ENCODE results near the gene EYS. TPM values are rescaled to one million over a fixed set of nuclear protein-coding genes. Genes with fewer than 3 reads are reported as not detected.
"Not testable (repeated sequence)": the region's sequence is repeated elsewhere in the genome, so short reads cannot be mapped to it uniquely, and the experiment has no call there.

The EYS gene
- total RNA-seq, 5 donors from 2014 or later (not counting 1 experiment from before 2014, with no cell fraction given) = not detected

DNA sequence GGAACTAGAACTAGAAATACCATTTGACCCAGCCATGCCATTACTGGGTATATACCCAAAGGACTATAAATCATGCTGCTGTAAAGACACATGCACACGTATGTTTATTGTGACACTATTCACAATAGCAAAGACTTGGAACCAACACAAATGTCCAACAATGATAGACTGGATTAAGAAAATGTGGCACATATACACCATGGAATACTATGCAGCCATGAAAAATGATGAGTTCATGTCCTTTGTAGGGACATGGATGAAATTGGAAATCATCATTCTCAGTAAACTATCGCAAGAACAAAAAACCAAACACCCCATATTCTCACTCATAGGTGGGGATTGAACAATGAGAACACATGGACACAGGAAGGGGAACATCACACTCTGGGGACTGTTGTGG is 1968.8 kb downstream of the EYS start:
- H3K4me1 ChIP-seq (ENCODE audit: control insufficient read depth in 1 of 2, extremely low read depth in 1 of 2, insufficient read depth in 2 of 2, low read length in 2 of 2); DNase-seq; CTCF ChIA-PET; H3K27me3 ChIP-seq (replicated peaks in 1 of 2; ENCODE audit: control insufficient read depth in 2 of 2, extremely low read depth in 1 of 2, insufficient read depth in 2 of 2, low read length in 1 of 2); H3K36me3 ChIP-seq (ENCODE audit: control insufficient read depth in 2 of 2, extremely low read depth in 1 of 2, insufficient read depth in 1 of 2, low read length in 1 of 2); ATAC-seq (replicated peaks in 1 of 4); H3K27ac Mint-ChIP-seq; H3K4me1 Mint-ChIP-seq; H3K9me3 ChIP-seq; H3K27me3 Mint-ChIP-seq; H3K4me3 ChIP-seq (ENCODE audit: control insufficient read depth in 1 of 2, extremely low read depth in 1 of 2, low read length in 1 of 2); H3K4me3 Mint-ChIP-seq; H3K27ac ChIP-seq (ENCODE audit: low read length); H3K9me3 Mint-ChIP-seq; H3K36me3 Mint-ChIP-seq: not testable (repeated sequence)
- POLR2A ChIA-PET = interaction anchor here in 1 of 2 donors (0.7 kb wide), 1 partner anchor 39 kb away, joined by 3 read pairs; no protein-coding TSS in a partner anchor
- WGBS (ENCODE audit: insufficient coverage) = no CpG with 5 or more reads among the region's 2 CpGs

DNA sequence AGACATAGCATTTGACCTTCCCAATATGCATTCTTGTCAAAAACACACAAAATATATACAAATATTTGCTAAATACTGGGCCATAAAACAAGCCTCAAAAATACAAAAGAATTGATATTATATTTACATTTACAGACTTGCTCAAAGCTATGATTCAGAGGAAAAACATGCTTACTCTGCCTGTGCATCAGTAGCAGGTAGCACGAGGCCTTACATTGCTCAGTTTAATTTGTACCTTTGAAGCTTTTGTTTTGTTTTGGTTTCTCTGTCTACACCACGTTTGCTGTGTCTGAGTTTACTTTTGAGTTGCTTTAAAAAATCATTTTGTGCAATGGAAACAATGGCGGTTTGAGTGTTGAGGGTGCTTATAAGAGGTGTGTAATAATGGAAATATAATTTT is 1972.1 kb downstream of the EYS start:
- no peaks in the 10 kb centered on the region for H3K27me3 Mint-ChIP-seq
- Histone ChIP-seq H3K4me1 (ENCODE audit: control insufficient read depth in 1 of 2, extremely low read depth in 1 of 2, insufficient read depth in 2 of 2, low read length in 2 of 2) (no peaks in the 10 kb centered on the region), H3K4me3 (ENCODE audit: control insufficient read depth in 1 of 2, extremely low read depth in 1 of 2, low read length in 1 of 2) (no peak overlapping the region), H3K9me3 (peaks cover 2% of the 10 kb centered on the region), H3K27me3 (replicated peaks in 1 of 2; ENCODE audit: control insufficient read depth in 2 of 2, extremely low read depth in 1 of 2, insufficient read depth in 2 of 2, low read length in 1 of 2) (no peaks in the 10 kb centered on the region), H3K36me3 (ENCODE audit: control insufficient read depth in 2 of 2, extremely low read depth in 1 of 2, insufficient read depth in 1 of 2, low read length in 1 of 2) (no peaks in the 10 kb centered on the region), H3K27ac (ENCODE audit: low read length) (no peak overlapping the region)
- WGBS (ENCODE audit: insufficient coverage) = 100% methylated on average over 1 of the region's 3 CpGs
- no peak overlapping the region for H3K4me3 Mint-ChIP-seq
- ATAC-seq (replicated peaks in 1 of 4) = no peak
- peaks cover 7% of the 10 kb centered on the region for H3K36me3 Mint-ChIP-seq
- CTCF ChIA-PET = no interaction called here
- no peak for DNase-seq
- no peak overlapping the region for H3K27ac Mint-ChIP-seq
- POLR2A ChIA-PET = no interaction called here
- H3K4me1 Mint-ChIP-seq = no peaks in the 10 kb centered on the region
- peaks cover 9 to 10% (median 9%) of the 10 kb centered on the region in 3 donors for H3K9me3 Mint-ChIP-seq

DNA sequence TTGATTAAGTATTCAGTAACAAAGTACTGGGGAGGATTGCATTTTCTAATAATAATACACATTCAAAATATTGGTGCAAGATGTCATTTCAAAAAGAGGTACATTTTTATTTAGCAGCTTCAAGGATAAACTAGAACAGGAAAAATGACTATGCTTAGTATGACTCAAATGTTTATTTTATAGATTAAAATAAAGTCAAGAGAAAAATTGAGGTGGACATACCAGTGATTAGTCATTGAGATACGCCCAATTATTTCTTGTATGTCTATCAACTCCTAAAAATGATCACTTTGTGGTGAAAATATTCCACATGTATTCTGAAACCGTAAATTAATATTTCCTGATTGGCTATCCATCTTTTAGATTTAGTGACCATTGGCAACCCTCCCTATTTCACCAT is 1974.7 kb downstream of the EYS start:
- no peak for ATAC-seq (replicated peaks in 1 of 4)
- WGBS (ENCODE audit: insufficient coverage) = no CpG with 5 or more reads among the region's 2 CpGs
- no peaks in the 10 kb centered on the region for H3K27me3 Mint-ChIP-seq
- H3K9me3 Mint-ChIP-seq = peaks cover 6 to 9% (median 9%) of the 10 kb centered on the region in 3 donors
- H3K4me3 ChIP-seq (ENCODE audit: control insufficient read depth in 1 of 2, extremely low read depth in 1 of 2, low read length in 1 of 2) = no peak overlapping the region
- H3K36me3 ChIP-seq (ENCODE audit: control insufficient read depth in 2 of 2, extremely low read depth in 1 of 2, insufficient read depth in 1 of 2, low read length in 1 of 2) = no peaks in the 10 kb centered on the region
- H3K4me3 Mint-ChIP-seq = no peak overlapping the region
- ChIA-PET POLR2A (no interaction called here), CTCF (no interaction called here)
- H3K27ac Mint-ChIP-seq = no peak overlapping the region
- no peaks in the 10 kb centered on the region for H3K4me1 ChIP-seq (ENCODE audit: control insufficient read depth in 1 of 2, extremely low read depth in 1 of 2, insufficient read depth in 2 of 2, low read length in 2 of 2)
- no peaks in the 10 kb centered on the region for H3K27me3 ChIP-seq (replicated peaks in 1 of 2; ENCODE audit: control insufficient read depth in 2 of 2, extremely low read depth in 1 of 2, insufficient read depth in 2 of 2, low read length in 1 of 2)
- peaks cover 2% of the 10 kb centered on the region for H3K9me3 ChIP-seq
- no peaks in the 10 kb centered on the region for H3K4me1 Mint-ChIP-seq
- H3K36me3 Mint-ChIP-seq = peaks cover 12% of the 10 kb centered on the region
- no peak for DNase-seq
- no peak overlapping the region for H3K27ac ChIP-seq (ENCODE audit: low read length)

DNA sequence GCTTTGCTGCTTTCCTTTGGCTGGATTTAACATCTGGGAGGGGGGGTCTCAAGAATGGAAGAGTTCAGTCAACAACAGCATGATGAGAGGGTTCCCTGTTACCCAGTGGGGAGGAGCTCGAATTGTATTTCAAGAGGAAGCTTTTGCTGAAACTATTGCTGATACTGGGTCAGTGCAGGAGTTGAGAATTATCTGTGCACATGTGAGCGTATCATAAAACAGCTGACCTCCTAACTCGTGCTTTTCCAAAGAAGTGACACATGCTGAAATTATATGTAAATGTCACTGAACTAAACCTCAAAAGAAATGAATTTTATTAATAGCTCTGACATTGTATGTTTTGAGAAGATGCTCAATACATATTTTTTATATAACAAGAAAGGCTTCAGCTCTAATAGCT is 1975.1 kb downstream of the EYS start:
- peaks cover 6 to 9% (median 9%) of the 10 kb centered on the region in 3 donors for H3K9me3 Mint-ChIP-seq
- H3K27ac Mint-ChIP-seq = no peak overlapping the region
- POLR2A ChIA-PET = no interaction called here
- H3K27me3 Mint-ChIP-seq = no peaks in the 10 kb centered on the region
- no peaks in the 10 kb centered on the region for H3K27me3 ChIP-seq (replicated peaks in 1 of 2; ENCODE audit: control insufficient read depth in 2 of 2, extremely low read depth in 1 of 2, insufficient read depth in 2 of 2, low read length in 1 of 2)
- no peaks in the 10 kb centered on the region for H3K36me3 ChIP-seq (ENCODE audit: control insufficient read depth in 2 of 2, extremely low read depth in 1 of 2, insufficient read depth in 1 of 2, low read length in 1 of 2)
- no peak overlapping the region for H3K4me3 ChIP-seq (ENCODE audit: control insufficient read depth in 1 of 2, extremely low read depth in 1 of 2, low read length in 1 of 2)
- no peak overlapping the region for H3K4me3 Mint-ChIP-seq
- H3K27ac ChIP-seq (ENCODE audit: low read length) = no peak overlapping the region
- no peak for DNase-seq
- no peak for ATAC-seq (replicated peaks in 1 of 4)
- no peaks in the 10 kb centered on the region for H3K4me1 Mint-ChIP-seq
- H3K9me3 ChIP-seq = peaks cover 2% of the 10 kb centered on the region
- WGBS (ENCODE audit: insufficient coverage) = 100% methylated on average over 1 of the region's 3 CpGs
- no peaks in the 10 kb centered on the region for H3K4me1 ChIP-seq (ENCODE audit: control insufficient read depth in 1 of 2, extremely low read depth in 1 of 2, insufficient read depth in 2 of 2, low read length in 2 of 2)
- CTCF ChIA-PET = no interaction called here
- H3K36me3 Mint-ChIP-seq = peaks cover 12% of the 10 kb centered on the region

DNA sequence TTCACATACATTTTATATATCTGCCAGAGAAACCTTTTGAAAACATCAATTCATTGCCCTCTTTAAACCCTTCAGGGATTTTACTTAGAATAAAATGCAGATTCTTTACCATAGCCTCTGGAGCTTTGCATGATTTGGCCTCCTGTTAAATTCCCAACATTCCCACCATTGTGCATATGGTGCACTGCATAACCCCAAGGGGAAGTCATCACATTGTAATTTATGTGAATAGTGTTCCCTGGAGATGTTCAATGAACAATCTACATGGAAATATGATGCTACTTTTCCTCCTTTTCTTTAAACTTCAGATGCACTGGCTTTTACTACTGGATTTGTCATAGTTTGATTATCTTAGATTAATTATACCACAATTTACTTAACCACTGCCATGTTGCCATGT is 1976.7 kb downstream of the EYS start:
- Histone ChIP-seq H3K4me3 (ENCODE audit: control insufficient read depth in 1 of 2, extremely low read depth in 1 of 2, low read length in 1 of 2) (no peak overlapping the region), H3K9me3 (no peaks in the 10 kb centered on the region), H3K27ac (ENCODE audit: low read length) (no peak overlapping the region), H3K36me3 (ENCODE audit: control insufficient read depth in 2 of 2, extremely low read depth in 1 of 2, insufficient read depth in 1 of 2, low read length in 1 of 2) (no peaks in the 10 kb centered on the region), H3K27me3 (replicated peaks in 1 of 2; ENCODE audit: control insufficient read depth in 2 of 2, extremely low read depth in 1 of 2, insufficient read depth in 2 of 2, low read length in 1 of 2) (no peaks in the 10 kb centered on the region), H3K4me1 (ENCODE audit: control insufficient read depth in 1 of 2, extremely low read depth in 1 of 2, insufficient read depth in 2 of 2, low read length in 2 of 2) (peaks cover 0 to 7% of the 10 kb centered on the region in 2 experiments)
- H3K4me3 Mint-ChIP-seq = no peak overlapping the region
- H3K4me1 Mint-ChIP-seq = peaks cover 0 to 4% (median 2%) of the 10 kb centered on the region in 3 donors
- peaks cover 1 to 5% (median 3%) of the 10 kb centered on the region in 3 donors for H3K9me3 Mint-ChIP-seq
- H3K36me3 Mint-ChIP-seq = peaks cover 12% of the 10 kb centered on the region
- DNase-seq (no peak), ATAC-seq (replicated peaks in 1 of 4) (no peak)
- POLR2A ChIA-PET = no interaction called here
- CTCF ChIA-PET = no interaction called here
- H3K27me3 Mint-ChIP-seq = no peaks in the 10 kb centered on the region
- H3K27ac Mint-ChIP-seq = no peak overlapping the region

DNA sequence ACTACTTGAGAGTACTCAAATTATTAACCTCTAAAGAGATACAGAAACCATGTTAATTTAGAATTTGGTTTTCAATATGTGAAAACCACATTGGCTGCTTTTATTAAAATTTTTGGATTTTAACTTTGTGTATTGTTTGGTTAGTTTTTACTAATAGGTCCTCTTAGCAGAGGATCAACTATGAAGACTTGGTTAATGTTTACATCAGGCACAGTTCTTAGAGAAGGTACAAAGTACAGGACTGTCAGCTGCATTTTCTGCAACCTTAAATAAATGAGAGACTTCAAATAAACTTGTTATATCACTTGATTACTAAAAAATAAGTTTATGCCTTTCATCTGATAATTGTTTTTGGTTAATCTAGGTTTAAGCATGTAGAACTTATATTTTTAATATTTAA is 1982.3 kb downstream of the EYS start:
- Histone ChIP-seq H3K4me1 (ENCODE audit: control insufficient read depth in 1 of 2, extremely low read depth in 1 of 2, insufficient read depth in 2 of 2, low read length in 2 of 2) (peaks cover 0 to 7% of the 10 kb centered on the region in 2 experiments), H3K36me3 (ENCODE audit: control insufficient read depth in 2 of 2, extremely low read depth in 1 of 2, insufficient read depth in 1 of 2, low read length in 1 of 2) (no peaks in the 10 kb centered on the region), H3K9me3 (no peaks in the 10 kb centered on the region), H3K27me3 (replicated peaks in 1 of 2; ENCODE audit: control insufficient read depth in 2 of 2, extremely low read depth in 1 of 2, insufficient read depth in 2 of 2, low read length in 1 of 2) (no peaks in the 10 kb centered on the region), H3K4me3 (ENCODE audit: control insufficient read depth in 1 of 2, extremely low read depth in 1 of 2, low read length in 1 of 2) (no peak overlapping the region), H3K27ac (ENCODE audit: low read length) (no peak overlapping the region)
- Mint-ChIP-seq H3K9me3 (no peaks in the 10 kb centered on the region), H3K27ac (no peak overlapping the region), H3K27me3 (no peaks in the 10 kb centered on the region), H3K4me1 (peaks cover 0 to 4% (median 2%) of the 10 kb centered on the region in 3 donors), H3K36me3 (peaks cover 4% of the 10 kb centered on the region), H3K4me3 (no peak overlapping the region)
- ChIA-PET POLR2A (no interaction called here), CTCF (no interaction called here)
- DNase-seq (no peak), ATAC-seq (replicated peaks in 1 of 4) (no peak)

GRCh38 chr6:63721181-63721580 is 1985.8 kb downstream of the EYS start:
- ChIA-PET POLR2A (no interaction called here), CTCF (no interaction called here)
- H3K4me1 Mint-ChIP-seq = peaks cover 0 to 7% (median under 1%) of the 10 kb centered on the region in 3 donors
- H3K4me3 Mint-ChIP-seq = no peak overlapping the region
- ATAC-seq (replicated peaks in 1 of 4) (no peak), DNase-seq (no peak)
- H3K36me3 Mint-ChIP-seq = no peaks in the 10 kb centered on the region
- H3K9me3 Mint-ChIP-seq = no peaks in the 10 kb centered on the region
- no peak overlapping the region for H3K4me3 ChIP-seq (ENCODE audit: control insufficient read depth in 1 of 2, extremely low read depth in 1 of 2, low read length in 1 of 2)
- no peak overlapping the region for H3K27ac ChIP-seq (ENCODE audit: low read length)
- WGBS (ENCODE audit: insufficient coverage) = no CpG with 5 or more reads among the region's 1 CpG
- no peaks in the 10 kb centered on the region for H3K36me3 ChIP-seq (ENCODE audit: control insufficient read depth in 2 of 2, extremely low read depth in 1 of 2, insufficient read depth in 1 of 2, low read length in 1 of 2)
- no peaks in the 10 kb centered on the region for H3K9me3 ChIP-seq
- H3K4me1 ChIP-seq (ENCODE audit: control insufficient read depth in 1 of 2, extremely low read depth in 1 of 2, insufficient read depth in 2 of 2, low read length in 2 of 2) = peaks cover 0 to 2% of the 10 kb centered on the region in 2 experiments
- H3K27me3 Mint-ChIP-seq = no peaks in the 10 kb centered on the region
- H3K27me3 ChIP-seq (replicated peaks in 1 of 2; ENCODE audit: control insufficient read depth in 2 of 2, extremely low read depth in 1 of 2, insufficient read depth in 2 of 2, low read length in 1 of 2) = no peaks in the 10 kb centered on the region
- H3K27ac Mint-ChIP-seq = no peak overlapping the region
